Fibroblast of lung (primary cell): ENCODE results near the gene PPP3R2. TPM values are rescaled to one million over a fixed set of nuclear protein-coding genes. Genes with fewer than 3 reads are reported as not detected.
"Not testable (repeated sequence)": the region's sequence is repeated elsewhere in the genome, so short reads cannot be mapped to it uniquely, and the experiment has no call there.

Experiments
- DNase-seq, 2 donors: peaks; one replicate each; pipeline versions ENCODE4 v3.0.0 to v3.0.0-alpha.2; 2010; ENCODE audit warnings: low read depth in 2 of 2
- H2AFZ ChIP-seq: 2 replicates; pipeline ENCODE4 v1.5.1; 2012; ENCODE audit warnings: low read length, control low read depth, inconsistent platforms
- H3K27ac ChIP-seq: 2 replicates; pipeline ENCODE4 v1.5.1; 2011; ENCODE audit warnings: low read length, control low read depth; ENCODE audit not compliant: insufficient read depth
- H3K27me3 ChIP-seq: 2 replicates; pipeline ENCODE4 v1.5.1; 2011; ENCODE audit warnings: mild to moderate bottlenecking, low read length; ENCODE audit not compliant: control insufficient read depth, insufficient read depth
- H3K36me3 ChIP-seq: 2 replicates; pipeline ENCODE4 v1.5.1; 2011; ENCODE audit warnings: low read length; ENCODE audit not compliant: control insufficient read depth, insufficient read depth
- H3K4me1 ChIP-seq: 2 replicates; pipeline ENCODE4 v1.5.1; 2011; ENCODE audit warnings: low read length; ENCODE audit not compliant: control insufficient read depth, insufficient read depth; ENCODE audit errors: extremely low read depth
- H3K4me2 ChIP-seq: 2 replicates; pipeline ENCODE4 v1.5.1; 2011; ENCODE audit warnings: low read length, control low read depth; ENCODE audit not compliant: insufficient read depth; ENCODE audit errors: extremely low read depth
- H3K4me3 ChIP-seq, 4 experiments: fragments of 200-600 bp in 1 of 4; sonication (generic) in 1 of 4; replicated peaks in 1 of 4; 2 replicates each; pipeline ENCODE4 v1.5.1; 2011 to 2016; ENCODE audit warnings: low read length in 4 of 4, low read depth in 3 of 4, mild to moderate bottlenecking in 3 of 4, control low read depth in 2 of 4, inconsistent platforms in 1 of 4, mixed read lengths in 1 of 4; ENCODE audit not compliant: insufficient read depth in 1 of 4; ENCODE audit errors: control extremely low read depth in 1 of 4
- H3K79me2 ChIP-seq: 2 replicates; pipeline ENCODE4 v1.5.1; 2012; ENCODE audit warnings: mild to moderate bottlenecking, low read length, inconsistent platforms; ENCODE audit not compliant: control insufficient read depth, insufficient read depth
- H3K9ac ChIP-seq: 2 replicates; pipeline ENCODE4 v1.5.1; 2011; ENCODE audit warnings: mild to moderate bottlenecking, low read length, control low read depth; ENCODE audit not compliant: insufficient read depth
- H3K9me3 ChIP-seq: 2 replicates; pipeline ENCODE4 v1.5.1; 2012; ENCODE audit warnings: low read depth, low read length; ENCODE audit not compliant: control insufficient read depth, insufficient read depth
- H4K20me1 ChIP-seq: 2 replicates; pipeline ENCODE4 v1.5.1; 2011; ENCODE audit warnings: low read length; ENCODE audit not compliant: control insufficient read depth, insufficient read depth; ENCODE audit errors: extremely low read depth
- CTCF ChIP-seq, 2 donors: IDR thresholded peaks in 1 of 2; conservative IDR thresholded peaks in 1 of 2; 1 replicate in 1 of 2; 2 replicates in 1 of 2; pipeline ENCODE4 v1.5.1; 2011 to 2012; ENCODE audit warnings: low read length in 2 of 2, control low read depth in 1 of 2, inconsistent platforms in 1 of 2, low read depth in 1 of 2, mild to moderate bottlenecking in 1 of 2
- EZH2 ChIP-seq: IDR thresholded peaks from 2 replicates; pipeline ENCODE4 v1.5.1; 2012; ENCODE audit warnings: low read length, control low read depth, mild to moderate bottlenecking; ENCODE audit errors: missing control alignments
- polyA plus RNA-seq, 2 donors: library from polyadenylated mRNA; depleted of rRNA in 1 of 2; stranded (reverse) in 1 of 2; unstranded in 1 of 2; fragments of >200 nt; gene quantifications; 2 replicates each; pipeline ENCODE4 v1.2.1, GENCODE V29; 2011 to 2012; ENCODE audit warnings: missing spikeins in 1 of 2
- total RNA-seq: library from RNA; depleted of rRNA; stranded (reverse); fragments of >200 nt; gene quantifications from 2 replicates; pipeline ENCODE4 v1.2.1, GENCODE V29; 2014

The PPP3R2 gene
- total and polyA plus RNA-seq, 2 donors (not counting 1 experiment from before 2014, with no cell fraction given), result not detected

DNA sequence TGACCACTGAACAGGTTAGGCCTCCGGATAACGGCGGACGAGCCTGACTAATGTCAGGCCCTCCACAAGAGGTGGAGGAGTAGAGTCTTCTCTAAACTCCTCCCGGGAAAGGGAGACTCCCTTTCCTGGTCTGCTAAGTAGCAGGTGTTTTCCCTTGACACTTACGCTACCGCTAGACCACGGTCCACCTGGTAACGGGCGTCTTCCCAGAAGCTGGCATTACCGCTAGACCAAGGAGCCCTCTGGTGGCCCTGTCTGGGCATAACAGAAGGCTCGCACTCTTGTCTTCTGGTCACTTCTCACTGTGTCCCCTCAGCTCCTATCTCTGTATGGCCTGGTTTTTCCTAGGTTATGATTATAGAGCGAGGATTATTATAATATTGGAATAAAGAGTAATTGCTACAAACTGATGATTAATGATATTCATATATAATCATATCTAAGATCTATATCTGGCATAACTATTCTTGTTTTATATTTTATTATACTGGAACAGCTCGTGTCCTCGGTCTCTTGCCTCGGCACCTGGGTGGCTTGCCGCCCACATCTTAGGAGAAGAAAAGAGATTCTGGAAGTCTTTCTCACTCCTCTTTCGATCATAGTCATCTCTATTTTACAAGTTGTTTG lies 45.2 kb downstream of the PPP3R2 start:
- not testable (repeated sequence) for H3K79me2 ChIP-seq, H3K27me3 ChIP-seq, H3K9ac ChIP-seq, H3K4me3 ChIP-seq, H3K36me3 ChIP-seq, H3K4me1 ChIP-seq, DNase-seq, H3K27ac ChIP-seq, H3K9me3 ChIP-seq, H3K4me2 ChIP-seq, H2AFZ ChIP-seq, H4K20me1 ChIP-seq
- peak in 1 of 2 donors; percentile 17 for TF ChIP-seq CTCF (conservative IDR thresholded peaks at IDR 0.05 in 1 of 2, IDR thresholded peaks at IDR 0.05 in 1 of 2; ENCODE audit: low read depth in 1 of 2, low read length in 2 of 2)

- Histone ChIP-seq H3K4me1 (no peaks in the 10 kb centered on the region), H3K27me3 (no peaks in the 10 kb centered on the region), H2AFZ (no peak overlapping the region), H3K79me2 (no peaks in the 10 kb centered on the region), H4K20me1 (no peaks in the 10 kb centered on the region), H3K27ac (no peak overlapping the region), H3K36me3 (peaks cover 5% of the 10 kb centered on the region), H3K9ac (no peak overlapping the region), H3K9me3 (no peaks in the 10 kb centered on the region), H3K4me3 (no peak overlapping the region), H3K4me2 (no peak overlapping the region)
- DNase-seq, result no peak
- no peak for TF ChIP-seq CTCF (conservative IDR thresholded peaks at IDR 0.05 in 1 of 2, IDR thresholded peaks at IDR 0.05 in 1 of 2; ENCODE audit: low read depth in 1 of 2, low read length in 2 of 2)
- no peak for TF ChIP-seq EZH2
Measured at GRCh38 chr9:101543098-101543735, 51.6 kb downstream of the PPP3R2 start.

Other genes starting within 250 kb of the PPP3R2 start
- not detected in 2 replicates for gene BAAT, start 210.0 kb downstream of the PPP3R2 start, total RNA-seq
- 0.02 and 0.03 TPM in 2 replicates for gene BAAT, start 210.0 kb downstream of the PPP3R2 start, polyA plus RNA-seq
- 12.2 and 14.6 TPM in 2 replicates for gene MRPL50, start 196.4 kb downstream of the PPP3R2 start, total RNA-seq
- 11.8 and 13.2 TPM in 2 replicates for gene MRPL50, start 196.4 kb downstream of the PPP3R2 start, polyA plus RNA-seq
- 19.3 and 21.8 TPM in 2 replicates for gene ZNF189, start 196.1 kb downstream of the PPP3R2 start, total RNA-seq
- gene ZNF189, start 196.1 kb downstream of the PPP3R2 start, polyA plus RNA-seq, result 6.6 and 8.7 TPM in 2 replicates
- gene ALDOB, start 159.2 kb downstream of the PPP3R2 start, total RNA-seq, result not detected in 2 replicates
- not detected in 2 replicates for gene ALDOB, start 159.2 kb downstream of the PPP3R2 start, polyA plus RNA-seq
- 29.6 and 34.2 TPM in 2 replicates for gene RNF20, start 61.1 kb downstream of the PPP3R2 start, total RNA-seq
- 20.1 and 23.0 TPM in 2 replicates for gene RNF20, start 61.1 kb downstream of the PPP3R2 start, polyA plus RNA-seq
- gene GRIN3A, start 143.7 kb upstream of the PPP3R2 start, total RNA-seq, result not detected in 2 replicates
- gene GRIN3A, start 143.7 kb upstream of the PPP3R2 start, polyA plus RNA-seq, result not detected in 2 replicates